Smooth muscle cell (in vitro differentiated cells): ENCODE measurements around the gene CT47C1. TPM values are rescaled to one million over a fixed set of nuclear protein-coding genes. Genes with fewer than 3 reads are reported as not detected.
"Not testable (repeated sequence)": the region's sequence is repeated elsewhere in the genome, so short reads cannot be mapped to it uniquely, and the experiment has no call there.

ENCODE experiments used
- DNase-seq: peaks from one replicate; lab custom pipeline; 2025; ENCODE audit not compliant: unreplicated experiment; lab: John Stamatoyannopoulos, UW
- H2AFZ ChIP-seq: fragments of 200-600 bp; sonication (generic); 2 replicates; pipeline ENCODE4 v1.6.0; 2016; ENCODE audit warnings: antibody characterized with exemption, low read depth, mild to moderate bottlenecking
- H3F3A ChIP-seq: fragments of 200-600 bp; sonication (generic); 2 replicates; pipeline ENCODE4 v1.6.0; 2017; ENCODE audit warnings: antibody characterized with exemption, low read depth
- H3K27ac ChIP-seq: fragments of 200-600 bp; sonication (generic); 2 replicates; pipeline ENCODE4 v1.5.1; 2016; ENCODE audit warnings: low read depth, mild to moderate bottlenecking
- H3K27me3 ChIP-seq: fragments of 200-600 bp; sonication (generic); 2 replicates; pipeline ENCODE4 v1.6.1; 2016; ENCODE audit warnings: low read depth, mild to moderate bottlenecking
- H3K36me3 ChIP-seq: fragments of 200-600 bp; sonication (generic); 2 replicates; pipeline ENCODE4 v1.5.1; 2016; ENCODE audit warnings: low read depth
- H3K4me1 ChIP-seq: fragments of 200-600 bp; sonication (generic); 2 replicates; pipeline ENCODE4 v1.5.1; 2016; ENCODE audit warnings: low read depth
- H3K4me2 ChIP-seq: fragments of 200-600 bp; sonication (generic); 2 replicates; pipeline ENCODE4 v1.6.0; 2016; ENCODE audit warnings: mild to moderate bottlenecking
- H3K4me3 ChIP-seq: fragments of 200-600 bp; sonication (generic); 2 replicates; pipeline ENCODE4 v1.5.1; 2016; ENCODE audit warnings: mild to moderate bottlenecking
- H3K79me2 ChIP-seq: fragments of 200-600 bp; sonication (generic); 2 replicates; pipeline ENCODE4 v1.6.0; 2016; ENCODE audit warnings: low read depth, mild to moderate bottlenecking
- H3K9ac ChIP-seq: fragments of 200-600 bp; sonication (generic); 2 replicates; pipeline ENCODE4 v1.6.0; 2016; ENCODE audit warnings: low read depth
- H3K9me3 ChIP-seq: fragments of 200-600 bp; sonication (generic); replicated peaks from 2 replicates; pipeline ENCODE4 v1.5.1; 2016; ENCODE audit warnings: low read depth
- H4K20me1 ChIP-seq: fragments of 200-600 bp; sonication (generic); 2 replicates; pipeline ENCODE4 v1.6.0; 2016; ENCODE audit warnings: low read depth
- WGBS: methylation state at CpG from one replicate; pipeline ENCODE4 v1.1.7; 2016; ENCODE audit warnings: low lambda C conversion rate; 5-methylcytosine and 5-hydroxymethylcytosine counted together
- polyA plus RNA-seq: library from polyadenylated mRNA; unstranded; fragments of >200 nt; fragmentation: Nextera tagmentation; extraction: Ambion mirVana; gene quantifications from 2 replicates; pipeline ENCODE4 v1.2.1, GENCODE V29; 2016
- total RNA-seq: library from RNA; depleted of rRNA; stranded (reverse); fragments of >200 nt; gene quantifications from 2 replicates; pipeline ENCODE4 v1.2.3, GENCODE V29; 2014
- TF ChIP-seq, protein P1 (sequence below): fragments of 200-600 bp; sonication (generic); IDR thresholded peaks from 2 replicates; pipeline ENCODE4 v1.5.1; 2017; ENCODE audit warnings: borderline replicate concordance, mild to moderate bottlenecking, antibody characterized with exemption; ENCODE audit not compliant: insufficient read depth, poor library complexity, severe bottlenecking

Gene CT47C1
- total and polyA plus RNA-seq, 2 experiments from 2014 or later, result not detected

DNA sequence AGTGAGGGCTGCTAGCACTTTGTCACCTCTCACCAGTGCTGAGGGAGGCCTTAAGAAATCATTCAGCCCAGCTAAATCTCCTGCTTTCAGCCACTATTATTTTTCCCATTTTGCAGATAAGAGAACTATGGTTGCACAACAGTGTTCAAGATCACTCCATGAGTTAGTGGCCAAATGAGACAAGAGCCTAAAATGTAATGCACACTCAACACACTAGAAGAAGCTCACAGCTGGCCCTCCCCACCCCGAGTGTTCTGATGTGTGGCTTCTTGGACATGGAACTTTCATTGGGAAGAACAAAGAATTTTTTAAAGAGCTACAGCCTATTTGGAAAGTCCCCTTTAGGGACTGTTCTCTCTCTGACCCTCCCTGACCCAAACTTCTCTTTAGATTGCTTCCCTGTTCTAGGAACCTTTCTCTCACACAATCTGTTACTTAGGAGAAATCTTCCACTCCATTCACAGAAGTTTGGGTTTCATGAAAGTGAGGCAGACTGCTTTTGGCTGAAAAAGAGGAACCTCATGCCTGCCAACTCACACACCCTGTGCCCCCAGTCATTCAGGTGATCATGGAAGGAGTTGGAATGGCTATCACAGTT lies 44.0 kb upstream of the CT47C1 start:
- Histone ChIP-seq H4K20me1 (no peaks in the 10 kb centered on the region), H3K27ac (no peak overlapping the region), H3K9me3 (no peaks in the 10 kb centered on the region), H2AFZ (no peak overlapping the region), H3K27me3 (no peaks in the 10 kb centered on the region), H3K9ac (no peak overlapping the region), H3K4me3 (no peak overlapping the region), H3K79me2 (no peaks in the 10 kb centered on the region), H3K4me1 (no peaks in the 10 kb centered on the region), H3K36me3 (no peaks in the 10 kb centered on the region), H3K4me2 (no peak overlapping the region), H3F3A (no peaks in the 10 kb centered on the region)
- WGBS, result 75% methylated on average over 1 of the region's 1 CpG
- DNase-seq, result no peak
- TF ChIP-seq, protein P1, sequence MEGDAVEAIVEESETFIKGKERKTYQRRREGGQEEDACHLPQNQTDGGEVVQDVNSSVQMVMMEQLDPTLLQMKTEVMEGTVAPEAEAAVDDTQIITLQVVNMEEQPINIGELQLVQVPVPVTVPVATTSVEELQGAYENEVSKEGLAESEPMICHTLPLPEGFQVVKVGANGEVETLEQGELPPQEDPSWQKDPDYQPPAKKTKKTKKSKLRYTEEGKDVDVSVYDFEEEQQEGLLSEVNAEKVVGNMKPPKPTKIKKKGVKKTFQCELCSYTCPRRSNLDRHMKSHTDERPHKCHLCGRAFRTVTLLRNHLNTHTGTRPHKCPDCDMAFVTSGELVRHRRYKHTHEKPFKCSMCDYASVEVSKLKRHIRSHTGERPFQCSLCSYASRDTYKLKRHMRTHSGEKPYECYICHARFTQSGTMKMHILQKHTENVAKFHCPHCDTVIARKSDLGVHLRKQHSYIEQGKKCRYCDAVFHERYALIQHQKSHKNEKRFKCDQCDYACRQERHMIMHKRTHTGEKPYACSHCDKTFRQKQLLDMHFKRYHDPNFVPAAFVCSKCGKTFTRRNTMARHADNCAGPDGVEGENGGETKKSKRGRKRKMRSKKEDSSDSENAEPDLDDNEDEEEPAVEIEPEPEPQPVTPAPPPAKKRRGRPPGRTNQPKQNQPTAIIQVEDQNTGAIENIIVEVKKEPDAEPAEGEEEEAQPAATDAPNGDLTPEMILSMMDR, result no peak

DNA sequence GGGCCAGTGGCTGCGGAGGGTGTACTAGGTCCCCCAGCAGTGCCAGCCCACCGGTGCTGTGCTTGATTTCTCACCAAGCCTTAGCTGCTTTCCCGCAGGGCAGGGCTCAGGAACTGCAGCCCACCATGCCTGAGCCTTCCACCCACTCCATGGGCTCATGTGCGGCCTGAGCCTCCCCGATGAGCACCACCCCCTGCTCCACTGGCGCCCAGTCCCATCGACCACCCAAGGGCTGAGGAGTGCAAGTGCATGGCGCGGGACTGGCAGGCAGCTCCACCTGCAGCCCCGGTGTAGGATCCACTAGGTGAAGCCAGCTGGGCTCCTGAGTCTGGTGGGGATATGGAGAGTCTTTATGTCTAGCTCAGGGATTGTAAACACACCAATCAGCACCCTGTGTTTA lies 43.1 kb upstream of the CT47C1 start:
- not testable (repeated sequence) for H3F3A ChIP-seq, H3K4me2 ChIP-seq, H2AFZ ChIP-seq, H3K4me1 ChIP-seq, H3K9ac ChIP-seq, H3K9me3 ChIP-seq, H3K27me3 ChIP-seq, H3K36me3 ChIP-seq, DNase-seq, H4K20me1 ChIP-seq, H3K4me3 ChIP-seq, H3K79me2 ChIP-seq, H3K27ac ChIP-seq
- WGBS, result 91% methylated on average over 10 of the region's 10 CpGs

DNA sequence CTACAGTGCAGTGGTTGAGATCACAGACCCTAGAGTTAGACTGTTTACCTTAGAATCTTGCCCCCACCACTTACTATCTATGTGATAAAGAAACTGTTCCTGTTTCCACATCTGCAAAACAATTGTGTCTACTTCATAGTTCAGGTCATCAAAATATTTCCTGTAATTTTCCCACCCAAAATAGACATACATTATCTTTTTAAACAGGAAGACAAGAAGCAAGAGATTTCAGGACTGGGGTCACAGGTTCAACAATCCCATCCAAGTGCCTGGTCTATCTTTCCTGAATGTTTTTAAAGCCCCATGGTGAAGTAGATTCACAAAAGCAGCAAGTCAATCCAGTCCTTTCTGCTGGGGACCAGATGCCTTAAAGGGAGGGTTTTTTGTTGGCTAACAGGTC lies 41.8 kb upstream of the CT47C1 start:
- H3K27ac ChIP-seq, result no peak overlapping the region
- H3K27me3 ChIP-seq, result no peaks in the 10 kb centered on the region
- H3K36me3 ChIP-seq, result no peaks in the 10 kb centered on the region
- no peak for DNase-seq
- H3K79me2 ChIP-seq, result no peaks in the 10 kb centered on the region
- H4K20me1 ChIP-seq, result no peaks in the 10 kb centered on the region
- no peaks in the 10 kb centered on the region for H3K4me1 ChIP-seq
- H2AFZ ChIP-seq, result no peak overlapping the region
- H3K9me3 ChIP-seq, result peaks cover 12% of the 10 kb centered on the region
- H3K4me3 ChIP-seq, result no peak overlapping the region
- no peaks in the 10 kb centered on the region for H3F3A ChIP-seq
- TF ChIP-seq, protein P1, result no peak
- H3K9ac ChIP-seq, result no peak overlapping the region
- no peak overlapping the region for H3K4me2 ChIP-seq

GRCh38 chrX:119036107-119037029 lies 36.4 kb upstream of the CT47C1 start:
- H3K4me1 ChIP-seq, result no peaks in the 10 kb centered on the region
- no peak for DNase-seq
- no peak overlapping the region for H3K27ac ChIP-seq
- no peaks in the 10 kb centered on the region for H3K27me3 ChIP-seq
- H3K4me3 ChIP-seq, result no peak overlapping the region
- 83% methylated on average over 4 of the region's 4 CpGs for WGBS
- TF ChIP-seq, protein P1, result no peak
- H3K79me2 ChIP-seq, result no peaks in the 10 kb centered on the region
- H3F3A ChIP-seq, result no peaks in the 10 kb centered on the region
- no peak overlapping the region for H2AFZ ChIP-seq
- H3K36me3 ChIP-seq, result no peaks in the 10 kb centered on the region
- H3K9me3 ChIP-seq, result peaks cover 12% of the 10 kb centered on the region
- no peak overlapping the region for H3K9ac ChIP-seq
- H4K20me1 ChIP-seq, result no peaks in the 10 kb centered on the region
- no peak overlapping the region for H3K4me2 ChIP-seq
